K562 (cell line): ENCODE data around the gene LITAF. TPM values are rescaled to one million over a fixed set of nuclear protein-coding genes. Genes with fewer than 3 reads are reported as not detected.
A peak's percentile ranks its signal among the peaks of the same experiment; 100 is the strongest.

ENCODE experiments used
- BCOR ChIP-seq: fragments of 450-650 bp; IDR thresholded peaks from 2 replicates; pipeline ENCODE4 v1.6.1; 2016
- BRF2 ChIP-seq: IDR thresholded peaks from 3 replicates; pipeline ENCODE4 v1.6.1; 2011; ENCODE audit warnings: borderline replicate concordance, mild to moderate bottlenecking; ENCODE audit not compliant: insufficient read length, insufficient read depth
- C11orf30 ChIP-seq: fragments of 450-650 bp; IDR thresholded peaks from 2 replicates; pipeline ENCODE4 v1.6.1; 2016; ENCODE audit warnings: low read depth, mild to moderate bottlenecking
- CEBPG ChIP-seq, 3 experiments: fragments of 200-800 bp in 1 of 3; sonication (Bioruptor generic) in 1 of 3; sonication (generic) in 1 of 3; formaldehyde crosslinking in 1 of 3; IDR thresholded peaks in 2 of 3; conservative IDR thresholded peaks in 1 of 3; 2 replicates each; pipeline versions ENCODE4 v1.6.1 to v1.8.0; 2016 to 2022; ENCODE audit warnings: missing compliant biosample characterization in 2 of 3, missing genetic modification characterization in 2 of 3, mild to moderate bottlenecking in 1 of 3, missing genetic modification reagents in 1 of 3
- DPF2 ChIP-seq: fragments of 450-650 bp; IDR thresholded peaks from 2 replicates; pipeline ENCODE4 v1.6.1; 2016
- E4F1 ChIP-seq: fragments of 250-450 bp; sonication (Bioruptor Pico); IDR thresholded peaks from 2 replicates; pipeline ENCODE4 v1.5.0; 2021; ENCODE audit warnings: mild to moderate bottlenecking, borderline replicate concordance
- ETV1 ChIP-seq: fragments of 450-650 bp; conservative IDR thresholded peaks from 2 replicates; pipeline ENCODE4 v1.6.1; 2016; ENCODE audit warnings: missing genetic modification characterization, control low read depth, low read depth, missing compliant biosample characterization
- NFIC ChIP-seq: fragments of 450-650 bp; IDR thresholded peaks from 2 replicates; pipeline ENCODE4 v1.6.1; 2017; ENCODE audit warnings: mild to moderate bottlenecking, inconsistent platforms
- PHF8 ChIP-seq: fragments of 200-600 bp; sonication (generic); IDR thresholded peaks from 2 replicates; pipeline ENCODE4 v1.6.1; 2012; ENCODE audit warnings: mixed run types, mild to moderate bottlenecking, inconsistent platforms, low read length, moderate library complexity, borderline replicate concordance
- SMAD2 ChIP-seq: fragments of 150-350 bp; IDR thresholded peaks from 2 replicates; pipeline ENCODE4 v1.6.1; 2014; ENCODE audit warnings: low read depth, mild to moderate bottlenecking, low read length
- SNAPC5 ChIP-seq: fragments of 250-450 bp; sonication (Bioruptor Pico); IDR thresholded peaks from 2 replicates; pipeline ENCODE4 v1.8.0; 2021; ENCODE audit warnings: moderate library complexity, mild to moderate bottlenecking, inconsistent platforms
- TSC22D4 ChIP-seq: fragments of 450-650 bp; IDR thresholded peaks from 2 replicates; pipeline ENCODE4 v1.6.1; 2016; ENCODE audit warnings: missing genetic modification characterization, missing biosample characterization, control low read depth
- ZC3H4 ChIP-seq: sonication (generic); formaldehyde crosslinking; IDR thresholded peaks from 2 replicates; pipeline ENCODE4 v1.9.0; 2021; ENCODE audit warnings: missing genetic modification reagents, borderline replicate concordance
- ZNF146 ChIP-seq: IDR thresholded peaks from one replicate; pipeline ENCODE4 v1.6.1; 2018; ENCODE audit warnings: missing compliant biosample characterization; ENCODE audit not compliant: unreplicated experiment
- ZNF24 ChIP-seq: fragments of 450-650 bp; IDR thresholded peaks from 2 replicates; pipeline ENCODE4 v1.6.1; 2016
- ZNF253 ChIP-seq: fragments of 250-450 bp; sonication (Bioruptor Pico); conservative IDR thresholded peaks from 2 replicates; pipeline ENCODE4 v1.6.1; 2021; ENCODE audit warnings: mild to moderate bottlenecking
- ZNF277 ChIP-seq: fragments of 250-450 bp; sonication (Bioruptor Pico); IDR thresholded peaks from 2 replicates; pipeline ENCODE4 v1.8.0; 2022; ENCODE audit warnings: inconsistent platforms, mild to moderate bottlenecking, moderate library complexity, borderline replicate concordance
- ZNF584 ChIP-seq: fragments of 200-800 bp; sonication (Bioruptor generic); IDR thresholded peaks from 2 replicates; pipeline ENCODE4 v1.6.1; 2016; ENCODE audit warnings: low read depth, mild to moderate bottlenecking, missing genetic modification characterization, missing compliant biosample characterization
- ZNF696 ChIP-seq: fragments of 250-450 bp; sonication (Bioruptor Pico); conservative IDR thresholded peaks from 2 replicates; pipeline ENCODE4 v1.4.0; 2020; ENCODE audit warnings: mild to moderate bottlenecking, moderate library complexity
- polyA plus RNA-seq, 8 experiments: library from polyadenylated mRNA; depleted of rRNA in 4 of 8; stranded (reverse) in 5 of 8; unstranded in 3 of 8; fragments of >200 nt; fragmentation: Nextera tagmentation in 2 of 8; fragmentation: Illumina TruSeq in 1 of 8; extraction: Ambion mirVana in 2 of 8; extraction: Trizol in 1 of 8; gene quantifications; 2 replicates each; pipeline versions ENCODE4 v1.2.1 to v1.2.3, GENCODE V29; 2011 to 2014; ENCODE audit warnings: inconsistent platforms in 1 of 8, missing spikeins in 1 of 8
- total RNA-seq, 7 experiments: library from RNA; depleted of rRNA in 6 of 7; stranded (reverse); fragments of >200 nt in 6 of 7; fragmentation: Illumina TruSeq in 2 of 7; extraction: Trizol in 2 of 7; gene quantifications; 2 replicates each; pipeline versions ENCODE4 v1.2.1 to v1.2.3, GENCODE V29; 2011 to 2021; ENCODE audit warnings: low replicate concordance in 1 of 7
- TF ChIP-seq, protein P1 (sequence below): fragments of 250-450 bp; sonication (Bioruptor Pico); IDR thresholded peaks from 2 replicates; pipeline ENCODE4 v1.4.0; 2020; ENCODE audit warnings: mild to moderate bottlenecking

The LITAF gene
- total and polyA plus RNA-seq, 9 of the 15 experiments (the other 6 are each of a cell fraction or from before 2014, with no cell fraction given): 4.1 to 17.8 (median 11.9) TPM

- no peak for TF ChIP-seq ZC3H4
- no peak for TF ChIP-seq BRF2
- TF ChIP-seq, protein P1, sequence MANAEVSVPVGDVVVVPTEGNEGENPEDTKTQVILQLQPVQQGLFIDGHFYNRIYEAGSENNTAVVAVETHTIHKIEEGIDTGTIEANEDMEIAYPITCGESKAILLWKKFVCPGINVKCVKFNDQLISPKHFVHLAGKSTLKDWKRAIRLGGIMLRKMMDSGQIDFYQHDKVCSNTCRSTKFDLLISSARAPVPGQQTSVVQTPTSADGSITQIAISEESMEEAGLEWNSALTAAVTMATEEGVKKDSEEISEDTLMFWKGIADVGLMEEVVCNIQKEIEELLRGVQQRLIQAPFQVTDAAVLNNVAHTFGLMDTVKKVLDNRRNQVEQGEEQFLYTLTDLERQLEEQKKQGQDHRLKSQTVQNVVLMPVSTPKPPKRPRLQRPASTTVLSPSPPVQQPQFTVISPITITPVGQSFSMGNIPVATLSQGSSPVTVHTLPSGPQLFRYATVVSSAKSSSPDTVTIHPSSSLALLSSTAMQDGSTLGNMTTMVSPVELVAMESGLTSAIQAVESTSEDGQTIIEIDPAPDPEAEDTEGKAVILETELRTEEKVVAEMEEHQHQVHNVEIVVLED (CRISPR knock-in tag): no peak
- peak; percentile 32; the same call in 1 of the 2 replicates for TF ChIP-seq ETV1
- no peak for TF ChIP-seq ZNF584
- no peak for TF ChIP-seq NFIC
- TF ChIP-seq ZNF24: no peak
- no peak for TF ChIP-seq TSC22D4
- no peak for TF ChIP-seq CEBPG (CRISPR knock-in tag; IDR thresholded peaks at IDR 0.05)
- TF ChIP-seq CEBPG (tag; conservative IDR thresholded peaks at IDR 0.05 in 1 of 2, IDR thresholded peaks at IDR 0.05 in 1 of 2): no peak
- no peak for TF ChIP-seq SMAD2
- TF ChIP-seq PHF8: peak; percentile 54; the same call in 1 of the 2 replicates
- TF ChIP-seq ZNF253 (CRISPR knock-in tag): no peak
- no peak for TF ChIP-seq ZNF146 (CRISPR knock-in tag)
- TF ChIP-seq BCOR: 0 out of 2 replicates have a peak, but pooled peaks have one; percentile 19
- TF ChIP-seq SNAPC5 (CRISPR knock-in tag): no peak
- TF ChIP-seq ZNF277 (CRISPR knock-in tag): no peak
- TF ChIP-seq DPF2: no peak
- no peak for TF ChIP-seq C11orf30
- TF ChIP-seq E4F1: no peak
- no peak for TF ChIP-seq ZNF696 (CRISPR knock-in tag)
Measured at GRCh38 chr16:11586856-11587642, at the start of gene LITAF (continued).
